ENCODE data around the gene PASK. TPM values are rescaled to one million over a fixed set of nuclear protein-coding genes. Genes with fewer than 3 reads are reported as not detected.
"Not testable (repeated sequence)": the region's sequence is repeated elsewhere in the genome, so short reads cannot be mapped to it uniquely, and the experiment has no call there.

Gene PASK
- total and polyA plus RNA-seq, 9 of the 15 experiments (the other 6 are each of a cell fraction or from before 2014, with no cell fraction given), result 1.5 to 30.3 (median 9.9) TPM

DNA sequence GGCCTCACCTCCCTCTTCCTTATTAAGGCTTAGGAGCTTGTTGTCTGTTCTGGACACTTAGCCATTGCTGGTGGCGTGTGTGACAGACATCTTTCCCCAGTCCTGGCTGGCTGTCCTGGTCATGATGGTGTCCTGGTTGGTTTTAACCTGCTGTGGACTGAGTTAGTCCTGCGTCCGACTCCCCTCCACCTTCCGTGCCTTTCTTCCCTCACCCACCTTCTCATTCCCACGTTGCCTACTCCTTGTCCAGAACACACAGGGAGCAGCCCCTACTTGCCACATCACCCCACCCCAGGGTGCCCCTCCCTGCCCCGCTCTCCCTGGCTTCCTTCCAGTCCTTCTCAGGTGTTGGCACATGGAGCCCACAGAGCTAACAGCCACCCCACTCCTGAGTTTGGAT is 48.7 kb upstream of the PASK start:
- ChIA-PET POLR2A (no interaction called here), CTCF (ENCODE audit: low intra/inter-chr PET ratio) (no interaction called here)
- H3K4me2 ChIP-seq (ENCODE audit: insufficient read depth, low read length), result no peak overlapping the region
- no peak for ATAC-seq
- 41% methylated on average over 3 of the region's 6 CpGs for WGBS (ENCODE audit: insufficient coverage, low coverage, missing lambda C conversion rate)
- no peak overlapping the region for H2AFZ ChIP-seq (ENCODE audit: low read depth, low read length)
- no peak for DNase-seq (ENCODE audit: extremely low read depth in 1 of 4, low spot score in 3 of 4)
- in situ Hi-C loops (cut with MboI) (no loop called here), intact Hi-C loops (cut with micrococcal nuclease) (no loop called here)
- FAIRE-seq, result no peak
- no peak overlapping the region for H3K27ac ChIP-seq (ENCODE audit: extremely low read depth, low read depth, low read length)
- no peaks in the 10 kb centered on the region for H3K9me3 ChIP-seq (replicated peaks; ENCODE audit: control insufficient read depth, insufficient read depth, low read depth, low read length)
- BruUV-seq (replicated peaks), result no TSS peak
- peaks cover 0 to 15% of the 10 kb centered on the region in 2 experiments; a peak in 2 of 5 replicates for H3K27me3 ChIP-seq (ENCODE audit: control insufficient read depth in 2 of 2, insufficient read depth in 2 of 2, low read length in 2 of 2)
- H3K79me2 ChIP-seq (ENCODE audit: control insufficient read depth, insufficient read depth, low read length), result no peaks in the 10 kb centered on the region
- H3K9ac ChIP-seq (ENCODE audit: insufficient read depth in 1 of 2, low read depth in 2 of 2, low read length in 2 of 2), result no peak overlapping the region
- H4K20me1 ChIP-seq (replicated peaks; ENCODE audit: control insufficient read depth, insufficient read depth, low read length), result no peaks in the 10 kb centered on the region
- no peaks in the 10 kb centered on the region for H3K36me3 ChIP-seq (ENCODE audit: control insufficient read depth, insufficient read depth, low read length)
- peaks cover 0 to 34% of the 10 kb centered on the region in 2 experiments; a peak in 3 of 5 replicates for H3K4me1 ChIP-seq (replicated peaks in 1 of 2; ENCODE audit: control insufficient read depth in 2 of 2, insufficient read depth in 2 of 2, low read length in 2 of 2)
- H3K4me3 ChIP-seq, result no peak overlapping the region
- TF ChIP-seq SPI1 (IDR thresholded peaks at IDR 0.05; ENCODE audit: borderline replicate concordance, low read depth, low read length) (no peak), KLF13 (tag; IDR thresholded peaks at IDR 0.05; ENCODE audit: borderline replicate concordance, low read depth) (no peak)
- H3K9me1 ChIP-seq (ENCODE audit: control insufficient read depth, insufficient read depth, low read length), result no peaks in the 10 kb centered on the region

DNA sequence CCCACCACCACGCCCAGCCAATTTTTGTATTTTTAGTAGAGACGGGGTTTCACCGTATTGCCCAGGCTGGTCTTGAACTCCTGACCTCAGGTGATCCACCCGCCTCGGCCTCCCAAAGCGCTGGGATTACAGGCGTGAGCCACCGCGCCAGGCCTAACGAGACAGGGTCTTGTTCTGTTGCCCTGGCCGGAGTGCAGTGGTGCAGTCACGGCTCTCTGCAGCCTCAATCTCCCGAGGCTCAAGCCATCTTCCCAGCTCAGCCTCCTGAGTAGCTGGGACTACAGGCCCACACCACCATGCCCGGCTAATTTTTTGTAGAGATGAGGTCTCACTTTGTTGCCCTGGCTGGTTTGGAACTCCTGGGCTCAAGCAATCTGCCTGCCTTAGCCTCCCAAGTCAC is 48.0 kb upstream of the PASK start:
- FAIRE-seq; H3K9me1 ChIP-seq (ENCODE audit: control insufficient read depth, insufficient read depth, low read length); intact Hi-C loops (cut with micrococcal nuclease); DNase-seq (ENCODE audit: extremely low read depth in 1 of 4, low spot score in 3 of 4); H4K20me1 ChIP-seq (replicated peaks; ENCODE audit: control insufficient read depth, insufficient read depth, low read length); H3K27ac ChIP-seq (ENCODE audit: extremely low read depth, low read depth, low read length); H3K9me3 ChIP-seq (replicated peaks; ENCODE audit: control insufficient read depth, insufficient read depth, low read depth, low read length); H3K79me2 ChIP-seq (ENCODE audit: control insufficient read depth, insufficient read depth, low read length); in situ Hi-C loops (cut with MboI); BruUV-seq (replicated peaks); CTCF ChIA-PET (ENCODE audit: low intra/inter-chr PET ratio); H2AFZ ChIP-seq (ENCODE audit: low read depth, low read length); H3K36me3 ChIP-seq (ENCODE audit: control insufficient read depth, insufficient read depth, low read length); ATAC-seq; H3K4me3 ChIP-seq; H3K4me2 ChIP-seq (ENCODE audit: insufficient read depth, low read length); POLR2A ChIA-PET; H3K9ac ChIP-seq (ENCODE audit: insufficient read depth in 1 of 2, low read depth in 2 of 2, low read length in 2 of 2): not testable (repeated sequence)
- WGBS (ENCODE audit: insufficient coverage, low coverage, missing lambda C conversion rate), result 17% methylated on average over 1 of the region's 14 CpGs
- peaks cover 0 to 28% of the 10 kb centered on the region in 2 experiments; a peak in 3 of 5 replicates for H3K4me1 ChIP-seq (replicated peaks in 1 of 2; ENCODE audit: control insufficient read depth in 2 of 2, insufficient read depth in 2 of 2, low read length in 2 of 2)
- peaks cover 0 to 15% of the 10 kb centered on the region in 2 experiments; a peak in 2 of 5 replicates for H3K27me3 ChIP-seq (ENCODE audit: control insufficient read depth in 2 of 2, insufficient read depth in 2 of 2, low read length in 2 of 2)
